Measurements from ENCODE around the gene ZNF205. TPM values are rescaled to one million over a fixed set of nuclear protein-coding genes. Genes with fewer than 3 reads are reported as not detected.

The ZNF205 gene
- polyA plus RNA-seq, 1 of the 3 experiments (the other 2 are of a cell fraction) = 9.7 TPM

DNA sequence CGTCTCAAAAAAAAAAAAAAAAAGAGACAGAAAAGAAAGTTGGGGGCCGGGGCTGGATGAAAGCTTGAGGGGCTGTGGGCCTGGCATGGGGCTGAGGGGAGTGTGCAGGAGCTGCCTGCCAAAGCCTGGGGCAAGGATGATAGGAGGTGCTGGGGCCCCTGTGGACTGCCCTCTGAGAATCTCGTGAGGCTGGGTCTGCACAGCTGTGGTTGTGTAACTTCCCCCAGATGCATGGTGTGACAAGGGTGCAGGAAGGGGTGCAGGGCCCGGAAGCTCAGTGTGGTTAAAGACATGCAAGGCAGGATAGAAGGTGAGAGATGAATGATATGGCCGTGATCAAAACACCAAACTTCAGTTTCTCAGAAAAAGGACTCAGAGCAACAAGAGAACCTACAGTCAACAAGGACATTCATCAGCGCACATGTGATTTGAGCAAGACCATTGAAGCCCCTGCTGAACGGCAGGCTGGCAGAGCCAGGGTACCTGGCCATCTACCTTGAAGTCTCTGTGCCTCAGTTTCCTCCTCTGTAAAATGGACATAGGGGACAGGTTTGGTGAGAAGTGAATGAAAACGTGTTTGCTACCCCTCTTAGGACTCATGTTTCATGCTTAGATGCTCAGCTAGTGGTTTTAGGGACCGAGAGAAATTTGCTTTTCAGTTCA, 37.4 kb upstream of the ZNF205 start:
- H4K20me1 ChIP-seq (ENCODE audit: insufficient read depth) = no peaks in the 10 kb centered on the region
- no peaks in the 10 kb centered on the region for H3K9me2 ChIP-seq
- no peaks in the 10 kb centered on the region for H3F3A ChIP-seq (replicated peaks; ENCODE audit: insufficient read depth)
- H3K9ac ChIP-seq = no peak overlapping the region
- TF ChIP-seq, protein P1, sequence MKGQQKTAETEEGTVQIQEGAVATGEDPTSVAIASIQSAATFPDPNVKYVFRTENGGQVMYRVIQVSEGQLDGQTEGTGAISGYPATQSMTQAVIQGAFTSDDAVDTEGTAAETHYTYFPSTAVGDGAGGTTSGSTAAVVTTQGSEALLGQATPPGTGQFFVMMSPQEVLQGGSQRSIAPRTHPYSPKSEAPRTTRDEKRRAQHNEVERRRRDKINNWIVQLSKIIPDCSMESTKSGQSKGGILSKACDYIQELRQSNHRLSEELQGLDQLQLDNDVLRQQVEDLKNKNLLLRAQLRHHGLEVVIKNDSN (IDR thresholded peaks at IDR 0.05; ENCODE audit: borderline replicate concordance, low read depth) = no peak
- TF ChIP-seq NFIC (IDR thresholded peaks at IDR 0.05; ENCODE audit: borderline replicate concordance) = no peak
- TF ChIP-seq, protein P2, sequence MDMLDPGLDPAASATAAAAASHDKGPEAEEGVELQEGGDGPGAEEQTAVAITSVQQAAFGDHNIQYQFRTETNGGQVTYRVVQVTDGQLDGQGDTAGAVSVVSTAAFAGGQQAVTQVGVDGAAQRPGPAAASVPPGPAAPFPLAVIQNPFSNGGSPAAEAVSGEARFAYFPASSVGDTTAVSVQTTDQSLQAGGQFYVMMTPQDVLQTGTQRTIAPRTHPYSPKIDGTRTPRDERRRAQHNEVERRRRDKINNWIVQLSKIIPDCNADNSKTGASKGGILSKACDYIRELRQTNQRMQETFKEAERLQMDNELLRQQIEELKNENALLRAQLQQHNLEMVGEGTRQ (IDR thresholded peaks at IDR 0.05; ENCODE audit: borderline replicate concordance, low read depth, low read length) = no peak
- no peak for TF ChIP-seq TCF12 (IDR thresholded peaks at IDR 0.05)
- TF ChIP-seq FOXJ3 (CRISPR knock-in tag; IDR thresholded peaks at IDR 0.05) = no peak
- TF ChIP-seq EP300 (IDR thresholded peaks at IDR 0.05; ENCODE audit: borderline replicate concordance in 1 of 2, low read depth in 1 of 2, low read length in 1 of 2) = no peak
- DNase-seq = no peak
- H2AFZ ChIP-seq (ENCODE audit: low read depth) = no peak overlapping the region
- peaks cover 47% of the 10 kb centered on the region for H3K27me3 ChIP-seq (ENCODE audit: insufficient read depth)
- H3K4me3 ChIP-seq (ENCODE audit: low read depth in 2 of 2, low read length in 1 of 2) = no peak overlapping the region
- WGBS (ENCODE audit: low lambda C conversion rate) = 27% methylated on average over 8 of the region's 9 CpGs
- ChIA-PET POLR2A (no interaction called here), CTCF (interaction anchor here (1.0 to 1.7 kb wide), 2 partner anchors 17 to 54 kb away, joined by 3 to 5 read pairs; no protein-coding TSS in a partner anchor)
- H3K36me3 ChIP-seq (replicated peaks in 1 of 2; ENCODE audit: control insufficient read depth in 1 of 2, insufficient read depth in 2 of 2, low read length in 1 of 2) = no peaks in the 10 kb centered on the region
- H3K9me3 ChIP-seq = no peaks in the 10 kb centered on the region
- H3K4me2 ChIP-seq = no peak overlapping the region
- no peaks in the 10 kb centered on the region for H3K79me2 ChIP-seq (ENCODE audit: insufficient read depth)
- H3K4me1 ChIP-seq (ENCODE audit: control insufficient read depth in 1 of 2, insufficient read depth in 2 of 2, low read depth in 1 of 2, low read length in 1 of 2) = no peaks in the 10 kb centered on the region
- no peak overlapping the region for H3K27ac ChIP-seq (ENCODE audit: low read depth in 2 of 2, low read length in 1 of 2)

DNA sequence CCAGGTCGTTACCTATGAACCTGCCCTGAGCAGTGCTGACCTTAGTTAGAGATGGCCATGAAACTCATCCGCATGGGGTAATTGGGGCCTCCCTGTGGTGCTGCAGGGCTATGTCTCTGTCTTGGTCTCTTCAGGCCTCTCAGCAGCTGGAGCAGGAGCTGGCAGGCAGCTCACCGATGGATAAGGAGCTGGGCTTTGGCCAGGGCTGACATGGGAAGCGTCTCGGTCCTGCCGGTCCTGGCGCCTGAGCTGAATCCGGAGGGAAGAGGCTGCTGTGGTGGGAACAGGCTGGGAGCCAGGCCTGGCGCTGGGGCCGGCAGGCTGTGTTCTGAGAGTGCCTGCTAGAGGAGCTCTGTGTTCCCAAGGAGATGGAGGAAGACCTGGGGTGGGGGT, 36.9 kb upstream of the ZNF205 start:
- ChIA-PET CTCF (interaction anchor here (1.0 to 2.1 kb wide), 4 partner anchors 13 to 54 kb away, joined by 3 to 11 read pairs (median 4); no protein-coding TSS in a partner anchor), POLR2A (no interaction called here)
- H3K9me3 ChIP-seq = no peaks in the 10 kb centered on the region
- H3K79me2 ChIP-seq (ENCODE audit: insufficient read depth) = no peaks in the 10 kb centered on the region
- H3K4me3 ChIP-seq (ENCODE audit: low read depth in 2 of 2, low read length in 1 of 2) = no peak overlapping the region
- no peaks in the 10 kb centered on the region for H3K4me1 ChIP-seq (ENCODE audit: control insufficient read depth in 1 of 2, insufficient read depth in 2 of 2, low read depth in 1 of 2, low read length in 1 of 2)
- no peaks in the 10 kb centered on the region for H3K9me2 ChIP-seq
- no peaks in the 10 kb centered on the region for H3K36me3 ChIP-seq (replicated peaks in 1 of 2; ENCODE audit: control insufficient read depth in 1 of 2, insufficient read depth in 2 of 2, low read length in 1 of 2)
- WGBS (ENCODE audit: low lambda C conversion rate) = 62% methylated on average over 9 of the region's 10 CpGs
- no peak overlapping the region for H3K27ac ChIP-seq (ENCODE audit: low read depth in 2 of 2, low read length in 1 of 2)
- no peak overlapping the region for H2AFZ ChIP-seq (ENCODE audit: low read depth)
- H3F3A ChIP-seq (replicated peaks; ENCODE audit: insufficient read depth) = no peaks in the 10 kb centered on the region
- H3K4me2 ChIP-seq = no peak overlapping the region
- no peak for DNase-seq
- peaks cover 52% of the 10 kb centered on the region for H3K27me3 ChIP-seq (ENCODE audit: insufficient read depth)
- no peaks in the 10 kb centered on the region for H4K20me1 ChIP-seq (ENCODE audit: insufficient read depth)
- H3K9ac ChIP-seq = no peak overlapping the region
- TF ChIP-seq TEAD4 (IDR thresholded peaks at IDR 0.05; ENCODE audit: borderline replicate concordance, insufficient read depth) (no peak), FOSL2 (IDR thresholded peaks at IDR 0.05; ENCODE audit: borderline replicate concordance, low read depth) (no peak), CHD2 (IDR thresholded peaks at IDR 0.05; ENCODE audit: low read length, partially characterized antibody) (no peak), MXI1 (IDR thresholded peaks at IDR 0.05; ENCODE audit: low read depth, low read length) (no peak), GATA2 (CRISPR knock-in tag; IDR thresholded peaks at IDR 0.05) (no peak), SIN3A (IDR thresholded peaks at IDR 0.05; ENCODE audit: borderline replicate concordance, low read depth, low read length) (no peak), RXRA (IDR thresholded peaks at IDR 0.05; ENCODE audit: borderline replicate concordance, low read depth) (no peak), TCF12 (IDR thresholded peaks at IDR 0.05) (no peak), SMC3 (IDR thresholded peaks at IDR 0.05; ENCODE audit: low read depth, low read length) (no peak), EZH2phosphoT487 (IDR thresholded peaks at IDR 0.05; ENCODE audit: borderline replicate concordance, low read depth) (no peak), POLR2AphosphoS5 (IDR thresholded peaks at IDR 0.05; ENCODE audit: low read depth, low read length) (no peak), GABPA (IDR thresholded peaks at IDR 0.05; ENCODE audit: low read depth) (no peak)
- TF ChIP-seq, protein P3, sequence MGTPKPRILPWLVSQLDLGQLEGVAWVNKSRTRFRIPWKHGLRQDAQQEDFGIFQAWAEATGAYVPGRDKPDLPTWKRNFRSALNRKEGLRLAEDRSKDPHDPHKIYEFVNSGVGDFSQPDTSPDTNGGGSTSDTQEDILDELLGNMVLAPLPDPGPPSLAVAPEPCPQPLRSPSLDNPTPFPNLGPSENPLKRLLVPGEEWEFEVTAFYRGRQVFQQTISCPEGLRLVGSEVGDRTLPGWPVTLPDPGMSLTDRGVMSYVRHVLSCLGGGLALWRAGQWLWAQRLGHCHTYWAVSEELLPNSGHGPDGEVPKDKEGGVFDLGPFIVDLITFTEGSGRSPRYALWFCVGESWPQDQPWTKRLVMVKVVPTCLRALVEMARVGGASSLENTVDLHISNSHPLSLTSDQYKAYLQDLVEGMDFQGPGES (IDR thresholded peaks at IDR 0.05; ENCODE audit: low read depth, low read length) = no peak
- TF ChIP-seq, protein P4, sequence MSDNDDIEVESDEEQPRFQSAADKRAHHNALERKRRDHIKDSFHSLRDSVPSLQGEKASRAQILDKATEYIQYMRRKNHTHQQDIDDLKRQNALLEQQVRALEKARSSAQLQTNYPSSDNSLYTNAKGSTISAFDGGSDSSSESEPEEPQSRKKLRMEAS (IDR thresholded peaks at IDR 0.05; ENCODE audit: low read depth) = no peak
- TF ChIP-seq, protein P5, sequence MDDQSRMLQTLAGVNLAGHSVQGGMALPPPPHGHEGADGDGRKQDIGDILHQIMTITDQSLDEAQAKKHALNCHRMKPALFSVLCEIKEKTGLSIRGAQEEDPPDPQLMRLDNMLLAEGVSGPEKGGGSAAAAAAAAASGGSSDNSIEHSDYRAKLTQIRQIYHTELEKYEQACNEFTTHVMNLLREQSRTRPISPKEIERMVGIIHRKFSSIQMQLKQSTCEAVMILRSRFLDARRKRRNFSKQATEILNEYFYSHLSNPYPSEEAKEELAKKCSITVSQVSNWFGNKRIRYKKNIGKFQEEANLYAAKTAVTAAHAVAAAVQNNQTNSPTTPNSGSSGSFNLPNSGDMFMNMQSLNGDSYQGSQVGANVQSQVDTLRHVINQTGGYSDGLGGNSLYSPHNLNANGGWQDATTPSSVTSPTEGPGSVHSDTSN (IDR thresholded peaks at IDR 0.05) = no peak
- TF ChIP-seq, protein P6, sequence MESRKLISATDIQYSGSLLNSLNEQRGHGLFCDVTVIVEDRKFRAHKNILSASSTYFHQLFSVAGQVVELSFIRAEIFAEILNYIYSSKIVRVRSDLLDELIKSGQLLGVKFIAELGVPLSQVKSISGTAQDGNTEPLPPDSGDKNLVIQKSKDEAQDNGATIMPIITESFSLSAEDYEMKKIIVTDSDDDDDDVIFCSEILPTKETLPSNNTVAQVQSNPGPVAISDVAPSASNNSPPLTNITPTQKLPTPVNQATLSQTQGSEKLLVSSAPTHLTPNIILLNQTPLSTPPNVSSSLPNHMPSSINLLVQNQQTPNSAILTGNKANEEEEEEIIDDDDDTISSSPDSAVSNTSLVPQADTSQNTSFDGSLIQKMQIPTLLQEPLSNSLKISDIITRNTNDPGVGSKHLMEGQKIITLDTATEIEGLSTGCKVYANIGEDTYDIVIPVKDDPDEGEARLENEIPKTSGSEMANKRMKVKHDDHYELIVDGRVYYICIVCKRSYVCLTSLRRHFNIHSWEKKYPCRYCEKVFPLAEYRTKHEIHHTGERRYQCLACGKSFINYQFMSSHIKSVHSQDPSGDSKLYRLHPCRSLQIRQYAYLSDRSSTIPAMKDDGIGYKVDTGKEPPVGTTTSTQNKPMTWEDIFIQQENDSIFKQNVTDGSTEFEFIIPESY (IDR thresholded peaks at IDR 0.05; ENCODE audit: borderline replicate concordance, low read depth) = no peak

Data from SK-N-SH (cell line).